ENCODE data around the gene PBRM1.
"Not testable (repeated sequence)": the region's sequence is repeated elsewhere in the genome, so short reads cannot be mapped to it uniquely, and the experiment has no call there.

Gene PBRM1

GRCh38 chr3:52704611-52705437 lies 19.1 kb upstream of the PBRM1 start:
- no peak for DNase-seq

GRCh38 chr3:52703341-52703740 lies 17.6 kb upstream of the PBRM1 start:
- no peak for DNase-seq

- no peak for DNase-seq
Observed at GRCh38 chr3:52697632-52697965, 11.9 kb upstream of the PBRM1 start.

- no peak for DNase-seq
Observed at GRCh38 chr3:52696830-52697631, 11.3 kb upstream of the PBRM1 start.

- DNase-seq, result no peak
Observed at GRCh38 chr3:52695798-52696671, 10.3 kb upstream of the PBRM1 start.

GRCh38 chr3:52694528-52695189 lies 8.9 kb upstream of the PBRM1 start:
- no peak for DNase-seq

GRCh38 chr3:52693071-52693470 lies 7.4 kb upstream of the PBRM1 start:
- no peak for DNase-seq

- no peak for DNase-seq
Observed at GRCh38 chr3:52690560-52690959, 4.8 kb upstream of the PBRM1 start.

- no peak for DNase-seq
Observed at GRCh38 chr3:52689151-52689550, 3.4 kb upstream of the PBRM1 start.

- DNase-seq, result no peak
Observed at GRCh38 chr3:52688266-52688665, 2.6 kb upstream of the PBRM1 start.

- peak; percentile 75 for DNase-seq
Observed at GRCh38 chr3:52685285-52685708, 416 bp downstream of the PBRM1 start.

- no peak for DNase-seq
Observed at GRCh38 chr3:52684184-52684583, 1.5 kb downstream of the PBRM1 start.

- DNase-seq, result no peak
Observed at GRCh38 chr3:52683611-52684010, 2.1 kb downstream of the PBRM1 start.

- DNase-seq, result no peak
Observed at GRCh38 chr3:52682016-52682415, 3.7 kb downstream of the PBRM1 start.

GRCh38 chr3:52681596-52681995 lies 4.1 kb downstream of the PBRM1 start:
- no peak for DNase-seq

- no peak for DNase-seq
Observed at GRCh38 chr3:52679811-52680210, 5.9 kb downstream of the PBRM1 start.

GRCh38 chr3:52679199-52679538 lies 6.5 kb downstream of the PBRM1 start:
- DNase-seq, result no peak

- no peak for DNase-seq
Observed at GRCh38 chr3:52678265-52679198, 7.2 kb downstream of the PBRM1 start.

GRCh38 chr3:52676201-52676600 lies 9.5 kb downstream of the PBRM1 start:
- not testable (repeated sequence) for DNase-seq

- no peak for DNase-seq
Observed at GRCh38 chr3:52671676-52672075, 14.0 kb downstream of the PBRM1 start.

All from stimulated activated CD4-positive, alpha-beta T cell treated with anti-CD3 and anti-CD28 coated beads, Interleukin-12 subunit alpha, Interleukin-12 subunit beta, amount 100 ng/mL, for 4 hours (primary cell).